ENCODE data around the gene RHOB. TPM values are rescaled to one million over a fixed set of nuclear protein-coding genes. Genes with fewer than 3 reads are reported as not detected.

The RHOB gene
- polyA plus RNA-seq, 3 donors, result 70.6 to 93.3 (median 81.6) TPM

GRCh38 chr2:20421988-20422370, 24.9 kb upstream of the RHOB start:
- no peak for DNase-seq (ENCODE audit: low read depth in 3 of 3, low spot score in 2 of 3)

GRCh38 chr2:20422402-20423271, 24.2 kb upstream of the RHOB start:
- DNase-seq (ENCODE audit: low read depth in 3 of 3, low spot score in 2 of 3), result peak in 1 of 3 donors; percentile 41

GRCh38 chr2:20423359-20423758, 23.5 kb upstream of the RHOB start:
- no peak for DNase-seq (ENCODE audit: low read depth in 3 of 3, low spot score in 2 of 3)

- no peak for DNase-seq (ENCODE audit: low read depth in 3 of 3, low spot score in 2 of 3)
Measured at GRCh38 chr2:20423847-20424246, 23.0 kb upstream of the RHOB start.

GRCh38 chr2:20424300-20425290, 22.3 kb upstream of the RHOB start:
- DNase-seq (ENCODE audit: low read depth in 3 of 3, low spot score in 2 of 3), result no peak

GRCh38 chr2:20425371-20425881, 21.4 kb upstream of the RHOB start:
- no peak for DNase-seq (ENCODE audit: low read depth in 3 of 3, low spot score in 2 of 3)

- DNase-seq (ENCODE audit: low read depth in 3 of 3, low spot score in 2 of 3), result no peak
Measured at GRCh38 chr2:20425884-20426283, 21.0 kb upstream of the RHOB start.

GRCh38 chr2:20427931-20428526, 18.8 kb upstream of the RHOB start:
- no peak for DNase-seq (ENCODE audit: low read depth in 3 of 3, low spot score in 2 of 3)

- no peak for DNase-seq (ENCODE audit: low read depth in 3 of 3, low spot score in 2 of 3)
Measured at GRCh38 chr2:20428717-20429490, 18.0 kb upstream of the RHOB start.

GRCh38 chr2:20429528-20429927, 17.3 kb upstream of the RHOB start:
- no peak for DNase-seq (ENCODE audit: low read depth in 3 of 3, low spot score in 2 of 3)

- DNase-seq (ENCODE audit: low read depth in 3 of 3, low spot score in 2 of 3), result no peak
Measured at GRCh38 chr2:20430035-20430434, 16.8 kb upstream of the RHOB start.

- DNase-seq (ENCODE audit: low read depth in 3 of 3, low spot score in 2 of 3), result no peak
Measured at GRCh38 chr2:20430461-20431300, 16.2 kb upstream of the RHOB start.

- DNase-seq (ENCODE audit: low read depth in 3 of 3, low spot score in 2 of 3), result no peak
Measured at GRCh38 chr2:20431301-20431698, 15.6 kb upstream of the RHOB start.

GRCh38 chr2:20431772-20432171, 15.1 kb upstream of the RHOB start:
- DNase-seq (ENCODE audit: low read depth in 3 of 3, low spot score in 2 of 3), result no peak

- no peak for DNase-seq (ENCODE audit: low read depth in 3 of 3, low spot score in 2 of 3)
Measured at GRCh38 chr2:20432714-20433113, 14.2 kb upstream of the RHOB start.

GRCh38 chr2:20433249-20433648, 13.6 kb upstream of the RHOB start:
- DNase-seq (ENCODE audit: low read depth in 3 of 3, low spot score in 2 of 3), result no peak

GRCh38 chr2:20433946-20434553, 12.8 kb upstream of the RHOB start:
- DNase-seq (ENCODE audit: low read depth in 3 of 3, low spot score in 2 of 3), result no peak

- no peak for DNase-seq (ENCODE audit: low read depth in 3 of 3, low spot score in 2 of 3)
Measured at GRCh38 chr2:20434588-20435294, 12.1 kb upstream of the RHOB start.

All from right renal cortex interstitium (tissue), 3 donors.